ENCODE measurements around the gene HOXB3.

HOXB3 gene

GRCh38 chr17:48561884-48562810 is 27.9 kb downstream of the HOXB3 start (continued):
- peak; percentile 78 for TF ChIP-seq ZNF580 (tag by site-specific recombination; IDR thresholded peaks at IDR 0.05)
- TF ChIP-seq ZBTB1 (tag by site-specific recombination; IDR thresholded peaks at IDR 0.05), result no peak

GRCh38 chr17:48559840-48560817 is 29.9 kb downstream of the HOXB3 start:
- H3K27ac ChIP-seq (ENCODE audit: extremely low read depth, low read depth, low read length), result peak overlapping the region; percentile 27; the same call in 1 of the 2 replicates
- POLR2A ChIA-PET, result interaction anchor here (0.6 to 1.0 kb wide), 3 partner anchors 14 to 23 kb away, joined by 3 to 4 read pairs (median 3); no protein-coding TSS in a partner anchor
- H3K4me3 ChIP-seq (ENCODE audit: low read depth, low read length), result no peak overlapping the region
- peaks cover 13 to 47% of the 10 kb centered on the region in 2 experiments for H3K36me3 ChIP-seq (ENCODE audit: control insufficient read depth in 2 of 2, insufficient read depth in 1 of 2, low read length in 2 of 2)
- CTCF ChIA-PET, result interaction anchor here (0.6 to 1.8 kb wide), 8 partner anchors 15 to 252 kb away, joined by 3 to 5 read pairs (median 3); no protein-coding TSS in a partner anchor
- peaks cover 81% of the 10 kb centered on the region for H3K4me1 ChIP-seq (ENCODE audit: control insufficient read depth, insufficient read depth, low read length)
- H3K9me3 ChIP-seq (ENCODE audit: control insufficient read depth, insufficient read depth, low read depth, low read length), result no peaks in the 10 kb centered on the region
- no peak for TF ChIP-seq GLI2 (tag by site-specific recombination; IDR thresholded peaks at IDR 0.05; ENCODE audit: borderline replicate concordance, low read depth)
- TF ChIP-seq ZNF473 (tag by site-specific recombination; IDR thresholded peaks at IDR 0.05), result no peak
- peak; percentile 61 for TF ChIP-seq PRDM10 (tag by site-specific recombination; IDR thresholded peaks at IDR 0.05)
- TF ChIP-seq ZNF404 (tag by site-specific recombination; IDR thresholded peaks at IDR 0.05), result no peak
- TF ChIP-seq ZNF133 (tag by site-specific recombination; IDR thresholded peaks at IDR 0.05), result no peak
- peak; percentile 58 for TF ChIP-seq GLIS2 (tag by site-specific recombination; IDR thresholded peaks at IDR 0.05)
- no peak for TF ChIP-seq ZFP41 (tag by site-specific recombination; IDR thresholded peaks at IDR 0.05; ENCODE audit: borderline replicate concordance)
- no peak for TF ChIP-seq ZNF654 (tag by site-specific recombination; IDR thresholded peaks at IDR 0.05; ENCODE audit: low read depth)
- TF ChIP-seq ZSCAN18 (tag by site-specific recombination; IDR thresholded peaks at IDR 0.05), result no peak
- no peak for TF ChIP-seq GFI1B (tag by site-specific recombination; IDR thresholded peaks at IDR 0.05)
- TF ChIP-seq ZNF768 (tag by site-specific recombination; IDR thresholded peaks at IDR 0.05), result no peak
- no peak for TF ChIP-seq ZNF302 (tag by site-specific recombination; IDR thresholded peaks at IDR 0.05; ENCODE audit: low read depth)
- peak; percentile 48 for TF ChIP-seq ZNF366 (tag by site-specific recombination; conservative IDR thresholded peaks at IDR 0.05)
- no peak for TF ChIP-seq PRDM1 (tag by site-specific recombination; IDR thresholded peaks at IDR 0.05)
- no peak for TF ChIP-seq INSM2 (tag by site-specific recombination; IDR thresholded peaks at IDR 0.05)
- TF ChIP-seq BCL6B (tag by site-specific recombination; IDR thresholded peaks at IDR 0.05), result no peak
- no peak for TF ChIP-seq ZNF239 (tag by site-specific recombination; IDR thresholded peaks at IDR 0.05)
- no peak for TF ChIP-seq ZBTB6 (tag by site-specific recombination; IDR thresholded peaks at IDR 0.05)
- TF ChIP-seq ZNF830 (tag by site-specific recombination; IDR thresholded peaks at IDR 0.05; ENCODE audit: low read depth), result no peak
- no peak for TF ChIP-seq ZNF24 (tag by site-specific recombination; IDR thresholded peaks at IDR 0.05)
- no peak for TF ChIP-seq ZXDB (tag by site-specific recombination; IDR thresholded peaks at IDR 0.05)
- no peak for TF ChIP-seq BCL11B (tag by site-specific recombination; IDR thresholded peaks at IDR 0.05; ENCODE audit: low read depth)

Measured in HEK293 (cell line).